Hepatocyte (in vitro differentiated cells): ENCODE data around the gene GRB14. TPM values are rescaled to one million over a fixed set of nuclear protein-coding genes. Genes with fewer than 3 reads are reported as not detected.
A peak's percentile ranks its signal among the peaks of the same experiment; 100 is the strongest.

Source experiments
- DNase-seq: peaks from one replicate; pipeline ENCODE4 v3.0.0-alpha.2; 2016; ENCODE audit warnings: low spot score
- H2AFZ ChIP-seq: fragments of 200-600 bp; sonication (generic); 2 replicates; pipeline ENCODE4 v1.6.0; 2016; ENCODE audit warnings: antibody characterized with exemption, mild to moderate bottlenecking
- H3K27ac ChIP-seq: fragments of 200-600 bp; sonication (generic); 2 replicates; pipeline ENCODE4 v1.5.1; 2016; ENCODE audit warnings: mild to moderate bottlenecking
- H3K27me3 ChIP-seq: fragments of 200-600 bp; sonication (generic); 2 replicates; pipeline ENCODE4 v1.6.1; 2016
- H3K36me3 ChIP-seq: fragments of 200-600 bp; sonication (generic); replicated peaks from 2 replicates; pipeline ENCODE4 v1.5.1; 2016; ENCODE audit warnings: low read depth; ENCODE audit not compliant: insufficient read depth
- H3K4me1 ChIP-seq: fragments of 200-600 bp; sonication (generic); 2 replicates; pipeline ENCODE4 v1.5.1; 2016; ENCODE audit warnings: mild to moderate bottlenecking, moderate library complexity; ENCODE audit not compliant: insufficient read depth
- H3K4me2 ChIP-seq: fragments of 200-600 bp; sonication (generic); 2 replicates; pipeline ENCODE4 v1.6.0; 2016
- H3K4me3 ChIP-seq: fragments of 200-600 bp; sonication (generic); 2 replicates; pipeline ENCODE4 v1.5.1; 2016; ENCODE audit warnings: mild to moderate bottlenecking
- H3K79me2 ChIP-seq: fragments of 200-600 bp; sonication (generic); 2 replicates; pipeline ENCODE4 v1.6.0; 2017; ENCODE audit warnings: mild to moderate bottlenecking
- H3K9me2 ChIP-seq: fragments of 200-600 bp; sonication (generic); replicated peaks from 2 replicates; pipeline ENCODE4 v1.6.0; 2017; ENCODE audit warnings: mild to moderate bottlenecking; ENCODE audit not compliant: insufficient read depth
- H3K9me3 ChIP-seq: fragments of 200-600 bp; sonication (generic); 2 replicates; pipeline ENCODE4 v1.5.1; 2016; ENCODE audit warnings: low read depth, mild to moderate bottlenecking
- H4K20me1 ChIP-seq: fragments of 200-600 bp; sonication (generic); 2 replicates; pipeline ENCODE4 v1.6.0; 2016; ENCODE audit warnings: mild to moderate bottlenecking; ENCODE audit not compliant: insufficient read depth, poor library complexity, severe bottlenecking
- CTCF ChIP-seq: fragments of 200-600 bp; sonication (generic); IDR thresholded peaks from 2 replicates; pipeline ENCODE4 v1.5.1; 2016; ENCODE audit warnings: antibody characterized with exemption, mild to moderate bottlenecking; ENCODE audit not compliant: poor library complexity
- EZH2 ChIP-seq: fragments of 200-600 bp; sonication (generic); IDR thresholded peaks from 2 replicates; pipeline ENCODE4 v1.6.1; 2016; ENCODE audit warnings: antibody characterized with exemption, mild to moderate bottlenecking, borderline replicate concordance
- EZH2phosphoT487 ChIP-seq: fragments of 200-600 bp; sonication (generic); IDR thresholded peaks from one replicate; pipeline ENCODE4 v1.6.1; 2018; ENCODE audit warnings: antibody characterized with exemption, mild to moderate bottlenecking, low read depth, moderate library complexity; ENCODE audit not compliant: unreplicated experiment, severe bottlenecking
- WGBS: methylation state at CpG from one replicate; pipeline ENCODE4 v1.1.6; 2016; ENCODE audit warnings: low lambda C conversion rate; ENCODE audit errors: missing lambda C conversion rate; 5-methylcytosine and 5-hydroxymethylcytosine counted together
- polyA plus RNA-seq: library from polyadenylated mRNA; unstranded; fragments of >200 nt; fragmentation: Nextera tagmentation; extraction: Ambion mirVana; gene quantifications from 2 replicates; pipeline ENCODE4 v1.2.1, GENCODE V29; 2016
- total RNA-seq: library from RNA; depleted of rRNA; stranded (reverse); fragments of >200 nt; gene quantifications from 2 replicates; pipeline ENCODE4 v1.2.3, GENCODE V29; 2014

GRB14 gene
- total and polyA plus RNA-seq, 2 experiments from 2014 or later, result 4.2 to 4.5 TPM

DNA sequence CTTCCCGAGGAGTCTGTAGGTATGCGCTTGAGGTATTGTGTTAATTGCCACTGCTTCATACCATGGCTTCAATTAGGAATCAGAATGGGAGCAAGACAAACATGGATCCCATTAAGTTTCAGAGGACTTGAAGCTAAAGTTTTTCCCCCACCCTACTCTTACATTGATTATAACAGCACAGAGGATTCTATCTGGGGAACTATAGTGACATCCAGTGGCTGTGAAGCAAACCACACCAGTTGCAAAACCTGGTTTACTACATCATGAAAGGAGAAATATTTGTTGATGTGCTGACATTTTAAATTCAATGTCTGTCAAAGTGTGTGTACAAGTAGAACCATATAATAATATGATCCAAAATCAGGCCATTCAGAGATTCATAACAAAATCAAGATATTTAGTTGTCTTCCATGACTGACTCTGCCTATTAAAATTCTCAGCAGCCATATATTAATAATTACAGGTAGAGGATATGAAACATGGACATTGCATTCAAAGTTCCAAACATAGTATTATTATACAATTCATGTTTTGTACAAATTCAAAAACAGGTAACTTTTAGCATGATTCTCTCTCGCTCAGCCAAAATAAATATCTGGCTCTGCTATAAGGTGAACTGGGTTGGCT is 82.9 kb downstream of the GRB14 start:
- WGBS, result 80% methylated on average over 3 of the region's 3 CpGs
- no peaks in the 10 kb centered on the region for H3K4me1 ChIP-seq
- H3K27ac ChIP-seq, result no peak overlapping the region
- H2AFZ ChIP-seq, result no peak overlapping the region
- DNase-seq, result peak; percentile 56
- no peaks in the 10 kb centered on the region for H3K27me3 ChIP-seq
- H3K4me3 ChIP-seq, result no peak overlapping the region
- H3K79me2 ChIP-seq, result no peaks in the 10 kb centered on the region
- H3K36me3 ChIP-seq, result no peaks in the 10 kb centered on the region
- no peaks in the 10 kb centered on the region for H4K20me1 ChIP-seq
- H3K4me2 ChIP-seq, result no peak overlapping the region
- TF ChIP-seq CTCF (peak; percentile 78), EZH2 (no peak), EZH2phosphoT487 (no peak)
- H3K9me3 ChIP-seq, result no peaks in the 10 kb centered on the region
- H3K9me2 ChIP-seq, result no peaks in the 10 kb centered on the region

DNA sequence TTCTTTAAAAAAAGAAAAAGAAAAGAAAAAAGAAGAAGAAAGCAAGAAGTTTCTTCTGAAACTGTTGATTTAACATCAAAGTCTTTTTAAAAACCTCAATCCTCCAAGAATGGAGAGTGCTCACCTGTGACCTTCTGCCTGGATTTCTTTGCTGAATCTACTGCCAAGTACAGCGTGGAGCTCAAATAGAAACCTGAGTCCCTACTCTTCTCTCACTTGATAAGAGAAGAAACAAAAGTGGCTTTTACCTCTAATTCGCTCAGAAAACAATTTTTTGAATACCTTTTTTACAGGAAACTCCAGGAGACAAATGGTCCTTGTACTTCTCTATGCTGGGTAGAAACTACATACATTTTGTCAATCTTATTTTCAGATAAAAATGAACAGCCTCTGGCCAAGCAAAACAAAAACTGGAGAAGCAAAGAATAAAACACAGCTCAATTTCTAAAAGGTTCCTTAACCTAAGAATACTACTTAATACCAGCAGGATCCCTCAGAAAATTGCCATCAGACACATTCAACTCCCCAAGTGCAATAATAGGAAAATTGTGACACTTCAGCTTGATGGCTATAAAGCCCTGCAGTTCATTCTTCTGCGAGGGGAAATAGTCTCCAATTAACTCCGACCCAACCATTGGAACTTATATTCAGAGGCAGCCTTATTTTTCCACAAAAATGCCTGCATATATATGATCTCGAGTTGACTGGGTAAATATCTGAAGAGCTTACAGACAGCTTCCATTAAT is 85.8 kb downstream of the GRB14 start:
- Histone ChIP-seq H3K27me3 (no peaks in the 10 kb centered on the region), H3K79me2 (no peaks in the 10 kb centered on the region), H4K20me1 (no peaks in the 10 kb centered on the region), H3K9me2 (no peaks in the 10 kb centered on the region), H3K4me3 (no peak overlapping the region), H3K27ac (peak overlapping the region; percentile 13), H3K36me3 (no peaks in the 10 kb centered on the region), H3K4me2 (peak overlapping the region; percentile 46), H3K9me3 (no peaks in the 10 kb centered on the region), H2AFZ (peak overlapping the region; percentile 20), H3K4me1 (no peaks in the 10 kb centered on the region)
- 57% methylated on average over 5 of the region's 5 CpGs for WGBS
- no peak for DNase-seq
- no peak for TF ChIP-seq EZH2phosphoT487
- no peak for TF ChIP-seq EZH2
- no peak for TF ChIP-seq CTCF

DNA sequence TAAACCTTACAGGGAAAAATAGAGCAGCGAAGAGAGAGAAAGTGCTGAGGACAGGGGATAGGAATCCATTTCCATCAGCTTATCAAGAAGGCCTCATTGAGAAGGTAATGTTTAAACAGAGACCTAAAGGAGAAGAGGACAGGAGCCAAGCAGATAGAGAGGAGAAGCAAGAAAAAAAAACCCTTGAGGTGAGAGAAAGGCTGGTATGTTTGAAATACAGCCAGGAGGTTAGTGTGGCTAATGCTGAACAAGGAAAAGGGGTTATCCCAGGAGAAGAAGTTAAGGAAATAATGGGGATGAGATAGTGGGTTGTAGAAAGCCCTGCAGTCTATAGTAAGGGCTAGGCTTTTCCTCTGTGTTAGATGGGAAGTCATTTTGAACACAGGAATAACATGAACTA is 90.8 kb downstream of the GRB14 start:
- Histone ChIP-seq H4K20me1 (no peaks in the 10 kb centered on the region), H3K9me3 (no peaks in the 10 kb centered on the region), H3K4me2 (no peak overlapping the region), H3K4me3 (no peak overlapping the region), H3K9me2 (no peaks in the 10 kb centered on the region), H3K36me3 (no peaks in the 10 kb centered on the region), H2AFZ (no peak overlapping the region), H3K27me3 (no peaks in the 10 kb centered on the region), H3K79me2 (no peaks in the 10 kb centered on the region), H3K4me1 (no peaks in the 10 kb centered on the region), H3K27ac (no peak overlapping the region)
- no peak for DNase-seq
- TF ChIP-seq CTCF, result no peak
- 86% methylated on average over 1 of the region's 1 CpG for WGBS
